K562 (cell line): ENCODE data around the gene ANKRD44. TPM values are rescaled to one million over a fixed set of nuclear protein-coding genes. Genes with fewer than 3 reads are reported as not detected.

Source experiments
- ATAC-seq: fragments of 200-7000 bp; cut with Tn5 transposase; 3 replicates; pipeline ENCODE4 v1.9.1; 2020; ENCODE audit warnings: moderate library complexity
- BruUV-seq: library from RNA; stranded (reverse); fragments of 400-500 nt; replicated peaks from 2 replicates; lab custom pipeline; 2021; lab: Mats Ljungman, UMichigan
- CTCF ChIA-PET: fragments of 300-600 bp; formaldehyde crosslinking; extraction: SDS; loops from one replicate; lab custom pipeline; 2021; ENCODE audit warnings: low intra/inter-chr PET ratio; lab: Yijun Ruan, JAX
- POLR2A ChIA-PET: fragments of 300-600, 350-650 bp; sonication (Branson Sonifier 250); formaldehyde crosslinking; extraction: SDS; loops from one replicate; lab custom pipeline; 2021; ENCODE audit warnings: antibody characterized with exemption, inconsistent platforms; lab: Yijun Ruan, JAX
- DNase-seq, 4 experiments: peaks; one replicate each; pipeline versions ENCODE4 v3.0.0 to v3.0.0-alpha.2; 2011 to 2018; ENCODE audit warnings: low spot score in 3 of 4, mixed read lengths in 3 of 4; ENCODE audit errors: extremely low read depth in 1 of 4
- FAIRE-seq: peaks from 2 replicates; lab custom pipeline; 2011; peaks lifted over from hg19 to GRCh38; lab: Jason Lieb, UNC
- H2AFZ ChIP-seq: 2 replicates; pipeline ENCODE4 v1.6.0; 2011; ENCODE audit warnings: low read depth, low read length, control low read depth, inconsistent platforms
- H3K27ac ChIP-seq: fragments of 200-600 bp; 3 replicates; pipeline ENCODE4 v1.8.0; 2011; ENCODE audit warnings: low read depth, mild to moderate bottlenecking, control low read depth, inconsistent platforms, low read length, moderate library complexity, mixed read lengths; ENCODE audit errors: extremely low read depth
- H3K27me3 ChIP-seq, 2 experiments: fragments of 300-600 bp in 1 of 2; 2 replicates in 1 of 2; 3 replicates in 1 of 2; pipeline versions ENCODE4 v1.6.0 to v1.8.0; 2011; ENCODE audit warnings: inconsistent platforms in 2 of 2, low read length in 2 of 2, mild to moderate bottlenecking in 1 of 2, mixed read lengths in 1 of 2, moderate library complexity in 1 of 2; ENCODE audit not compliant: control insufficient read depth in 2 of 2, insufficient read depth in 2 of 2
- H3K36me3 ChIP-seq: fragments of 300-600 bp; 3 replicates; pipeline ENCODE4 v1.8.0; 2011; ENCODE audit warnings: mild to moderate bottlenecking, low read length, inconsistent platforms; ENCODE audit not compliant: control insufficient read depth, insufficient read depth
- H3K4me1 ChIP-seq, 2 experiments: fragments of 200-600 bp in 1 of 2; replicated peaks in 1 of 2; 2 replicates in 1 of 2; 3 replicates in 1 of 2; pipeline versions ENCODE4 v1.5.1 to v1.8.0; 2011; ENCODE audit warnings: inconsistent platforms in 2 of 2, low read length in 2 of 2, mild to moderate bottlenecking in 1 of 2, mixed read lengths in 1 of 2, moderate library complexity in 1 of 2; ENCODE audit not compliant: control insufficient read depth in 2 of 2, insufficient read depth in 2 of 2
- H3K4me2 ChIP-seq: 2 replicates; pipeline ENCODE4 v1.6.1; 2011; ENCODE audit warnings: low read length, control low read depth, inconsistent platforms, mixed read lengths; ENCODE audit not compliant: insufficient read depth
- H3K4me3 ChIP-seq: fragments of 200-600 bp; sonication (generic), shearing (Covaris generic); 2 replicates; pipeline ENCODE4 v1.5.1; 2016; ENCODE audit warnings: control low read depth, inconsistent platforms
- H3K79me2 ChIP-seq: fragments of 200-600 bp; 3 replicates; pipeline ENCODE4 v1.8.0; 2011; ENCODE audit warnings: low read length, inconsistent platforms; ENCODE audit not compliant: control insufficient read depth, insufficient read depth
- H3K9ac ChIP-seq, 2 experiments: 2 replicates each; pipeline versions ENCODE4 v1.6.0 to v1.6.1; 2011; ENCODE audit warnings: low read depth in 2 of 2, low read length in 2 of 2, control low read depth in 1 of 2, inconsistent platforms in 1 of 2, mild to moderate bottlenecking in 1 of 2, mixed read lengths in 1 of 2; ENCODE audit not compliant: insufficient read depth in 1 of 2
- H3K9me1 ChIP-seq: one replicate; pipeline ENCODE4 v1.6.0; 2011; ENCODE audit warnings: inconsistent platforms, mild to moderate bottlenecking, low read length, moderate library complexity; ENCODE audit not compliant: control insufficient read depth, insufficient read depth
- H3K9me3 ChIP-seq: replicated peaks from 2 replicates; pipeline ENCODE4 v1.5.1; 2011; ENCODE audit warnings: low read depth, low read length, inconsistent platforms; ENCODE audit not compliant: control insufficient read depth, insufficient read depth
- H4K20me1 ChIP-seq: replicated peaks from 2 replicates; pipeline ENCODE4 v1.6.1; 2011; ENCODE audit warnings: low read length, inconsistent platforms, mixed read lengths; ENCODE audit not compliant: control insufficient read depth, insufficient read depth
- BACH1 ChIP-seq: fragments of 200-800 bp; sonication (Bioruptor generic); IDR thresholded peaks from 2 replicates; pipeline ENCODE4 v1.6.1; 2016; ENCODE audit warnings: missing genetic modification characterization, missing compliant biosample characterization
- BHLHE40 ChIP-seq: IDR thresholded peaks from 2 replicates; pipeline ENCODE4 v1.6.1; 2011; ENCODE audit warnings: low read length, improper control_type of control experiment
- GABPB2 ChIP-seq: fragments of 250-450 bp; sonication (Bioruptor Pico); conservative IDR thresholded peaks from 2 replicates; pipeline ENCODE4 v1.5.1; 2021; ENCODE audit warnings: mild to moderate bottlenecking
- HCFC1 ChIP-seq: IDR thresholded peaks from 2 replicates; pipeline ENCODE4 v1.6.1; 2012; ENCODE audit warnings: low read depth, low read length, improper control_type of control experiment
- HDAC6 ChIP-seq: IDR thresholded peaks from 2 replicates; pipeline ENCODE4 v1.6.1; 2012; ENCODE audit warnings: low read depth, mild to moderate bottlenecking, control low read depth, inconsistent platforms, low read length, moderate library complexity
- KAT2B ChIP-seq: IDR thresholded peaks from one replicate; pipeline ENCODE4 v1.6.1; 2012; ENCODE audit warnings: low read depth, mild to moderate bottlenecking, control low read depth, inconsistent platforms, low read length, moderate library complexity
- POU5F1 ChIP-seq: fragments of 150-350 bp; IDR thresholded peaks from 2 replicates; pipeline ENCODE4 v1.6.1; 2014; ENCODE audit warnings: borderline replicate concordance, low read length, low read depth, mild to moderate bottlenecking; ENCODE audit not compliant: partially characterized antibody
- SMARCE1 ChIP-seq: fragments of 450-650 bp; IDR thresholded peaks from 2 replicates; pipeline ENCODE4 v1.7.1; 2016; ENCODE audit warnings: mild to moderate bottlenecking
- TRIM28 ChIP-seq: fragments of 450-650 bp; IDR thresholded peaks from 2 replicates; pipeline ENCODE4 v1.6.1; 2017
- ZNF121 ChIP-seq: sonication (generic); formaldehyde crosslinking; conservative IDR thresholded peaks from 2 replicates; pipeline ENCODE4 v1.8.0; 2022; ENCODE audit warnings: missing genetic modification reagents
- ZNF280A ChIP-seq: fragments of 450-650 bp; IDR thresholded peaks from 2 replicates; pipeline ENCODE4 v1.6.1; 2018; ENCODE audit warnings: mild to moderate bottlenecking, low read depth; ENCODE audit not compliant: partially characterized antibody
- ZNF644 ChIP-seq: fragments of 200-800 bp; sonication (Bioruptor generic); IDR thresholded peaks from 2 replicates; pipeline ENCODE4 v1.6.1; 2016; ENCODE audit warnings: low read depth, missing genetic modification characterization, missing compliant biosample characterization
- ZNF695 ChIP-seq: fragments of 450-650 bp; formaldehyde crosslinking; IDR thresholded peaks from 2 replicates; pipeline ENCODE4 v1.4.0; 2020; ENCODE audit warnings: mild to moderate bottlenecking, moderate library complexity
- WGBS: fragments of 100-300 bp; shearing (Covaris generic); methylation state at CpG from one replicate; pipeline ENCODE4 v1.1.6; 2016; ENCODE audit warnings: low coverage, mixed read lengths; ENCODE audit not compliant: insufficient coverage; ENCODE audit errors: missing lambda C conversion rate; 5-methylcytosine and 5-hydroxymethylcytosine counted together
- in situ Hi-C: fragments of 300-500 bp; cut with MboI; formaldehyde crosslinking; loops from 4 replicates; pipeline ENCODE4 v1.15.0; 2018; ENCODE audit warnings: inconsistent platforms, mixed read lengths
- intact Hi-C: fragments of 100-400 bp; cut with micrococcal nuclease; formaldehyde crosslinking; loops from 2 replicates; pipeline ENCODE4 v1.14.2; 2022
- polyA plus RNA-seq, 8 experiments: library from polyadenylated mRNA; depleted of rRNA in 4 of 8; stranded (reverse) in 5 of 8; unstranded in 3 of 8; fragments of >200 nt; fragmentation: Nextera tagmentation in 2 of 8; fragmentation: Illumina TruSeq in 1 of 8; extraction: Ambion mirVana in 2 of 8; extraction: Trizol in 1 of 8; gene quantifications; 2 replicates each; pipeline versions ENCODE4 v1.2.1 to v1.2.3, GENCODE V29; 2011 to 2014; ENCODE audit warnings: inconsistent platforms in 1 of 8, missing spikeins in 1 of 8
- total RNA-seq, 7 experiments: library from RNA; depleted of rRNA in 6 of 7; stranded (reverse); fragments of >200 nt in 6 of 7; fragmentation: Illumina TruSeq in 2 of 7; extraction: Trizol in 2 of 7; gene quantifications; 2 replicates each; pipeline versions ENCODE4 v1.2.1 to v1.2.3, GENCODE V29; 2011 to 2021; ENCODE audit warnings: low replicate concordance in 1 of 7
- TF ChIP-seq, protein P1 (sequence below): fragments of 150-350 bp; conservative IDR thresholded peaks from 2 replicates; pipeline ENCODE4 v1.6.1; 2014; ENCODE audit warnings: low read length

The ANKRD44 gene
- total and polyA plus RNA-seq, 9 of the 15 experiments (the other 6 are each of a cell fraction or from before 2014, with no cell fraction given): 0.03 to 0.64 (median 0.07) TPM; not detected in 3

GRCh38 chr2:197034292-197034691 lies 276.3 kb downstream of the ANKRD44 start:
- Histone ChIP-seq H3K9me1 (no peaks in the 10 kb centered on the region), H4K20me1 (no peaks in the 10 kb centered on the region), H3K4me2 (no peak overlapping the region), H3K4me1 (no peaks in the 10 kb centered on the region), H3K9me3 (no peaks in the 10 kb centered on the region), H3K27me3 (no peaks in the 10 kb centered on the region), H3K27ac (no peak overlapping the region), H3K4me3 (no peak overlapping the region), H2AFZ (no peak overlapping the region), H3K9ac (no peak overlapping the region), H3K79me2 (no peaks in the 10 kb centered on the region), H3K36me3 (no peaks in the 10 kb centered on the region)
- intact Hi-C loops: no loop called here
- 0% methylated on average over 5 of the region's 5 CpGs for WGBS
- CTCF ChIA-PET: no interaction called here
- no TSS peak for BruUV-seq
- FAIRE-seq (no peak), DNase-seq (no peak), ATAC-seq (no peak)
- POLR2A ChIA-PET: interaction anchor here (0.6 to 0.7 kb wide), 2 partner anchors 23 to 885 kb away, joined by 4 read pairs; no protein-coding TSS in a partner anchor
- TF ChIP-seq KAT2B (no peak), POU5F1 (no peak), ZNF280A (no peak), TRIM28 (no peak)
- in situ Hi-C loops: no loop called here

GRCh38 chr2:197033222-197033621 lies 277.4 kb downstream of the ANKRD44 start:
- in situ Hi-C loops (no loop called here), intact Hi-C loops (no loop called here)
- Histone ChIP-seq H3K27me3 (no peaks in the 10 kb centered on the region), H2AFZ (no peak overlapping the region), H3K27ac (no peak overlapping the region), H3K4me1 (no peaks in the 10 kb centered on the region), H3K9me1 (no peaks in the 10 kb centered on the region), H3K9ac (no peak overlapping the region), H3K9me3 (no peaks in the 10 kb centered on the region), H3K79me2 (no peaks in the 10 kb centered on the region), H3K4me2 (no peak overlapping the region), H3K4me3 (no peak overlapping the region), H3K36me3 (no peaks in the 10 kb centered on the region), H4K20me1 (no peaks in the 10 kb centered on the region)
- ChIA-PET CTCF (no interaction called here), POLR2A (no interaction called here)
- ATAC-seq (no peak), FAIRE-seq (no peak), DNase-seq (no peak)
- BruUV-seq: no TSS peak
- 0% methylated on average over 2 of the region's 2 CpGs for WGBS
- no peak for TF ChIP-seq BHLHE40
- TF ChIP-seq ZNF644: no peak
- no peak for TF ChIP-seq SMARCE1
- TF ChIP-seq ZNF121 (CRISPR knock-in tag): no peak
- no peak for TF ChIP-seq HDAC6
- no peak for TF ChIP-seq BACH1 (tag)
- TF ChIP-seq ZNF695 (CRISPR knock-in tag): no peak
- no peak for TF ChIP-seq HCFC1
- no peak for TF ChIP-seq GABPB2 (CRISPR knock-in tag)
- TF ChIP-seq, protein P1, sequence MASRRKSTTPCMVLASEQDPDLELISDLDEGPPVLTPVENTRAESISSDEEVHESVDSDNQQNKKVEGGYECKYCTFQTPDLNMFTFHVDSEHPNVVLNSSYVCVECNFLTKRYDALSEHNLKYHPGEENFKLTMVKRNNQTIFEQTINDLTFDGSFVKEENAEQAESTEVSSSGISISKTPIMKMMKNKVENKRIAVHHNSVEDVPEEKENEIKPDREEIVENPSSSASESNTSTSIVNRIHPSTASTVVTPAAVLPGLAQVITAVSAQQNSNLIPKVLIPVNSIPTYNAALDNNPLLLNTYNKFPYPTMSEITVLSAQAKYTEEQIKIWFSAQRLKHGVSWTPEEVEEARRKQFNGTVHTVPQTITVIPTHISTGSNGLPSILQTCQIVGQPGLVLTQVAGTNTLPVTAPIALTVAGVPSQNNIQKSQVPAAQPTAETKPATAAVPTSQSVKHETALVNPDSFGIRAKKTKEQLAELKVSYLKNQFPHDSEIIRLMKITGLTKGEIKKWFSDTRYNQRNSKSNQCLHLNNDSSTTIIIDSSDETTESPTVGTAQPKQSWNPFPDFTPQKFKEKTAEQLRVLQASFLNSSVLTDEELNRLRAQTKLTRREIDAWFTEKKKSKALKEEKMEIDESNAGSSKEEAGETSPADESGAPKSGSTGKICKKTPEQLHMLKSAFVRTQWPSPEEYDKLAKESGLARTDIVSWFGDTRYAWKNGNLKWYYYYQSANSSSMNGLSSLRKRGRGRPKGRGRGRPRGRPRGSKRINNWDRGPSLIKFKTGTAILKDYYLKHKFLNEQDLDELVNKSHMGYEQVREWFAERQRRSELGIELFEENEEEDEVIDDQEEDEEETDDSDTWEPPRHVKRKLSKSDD: no peak
